GOT3 (cell line): ENCODE measurements around the gene ART4.

Experiments used
- DNase-seq: peaks from one replicate; lab custom pipeline; 2025; ENCODE audit warnings: mixed read lengths; lab: John Stamatoyannopoulos, UW

ART4 gene

DNA sequence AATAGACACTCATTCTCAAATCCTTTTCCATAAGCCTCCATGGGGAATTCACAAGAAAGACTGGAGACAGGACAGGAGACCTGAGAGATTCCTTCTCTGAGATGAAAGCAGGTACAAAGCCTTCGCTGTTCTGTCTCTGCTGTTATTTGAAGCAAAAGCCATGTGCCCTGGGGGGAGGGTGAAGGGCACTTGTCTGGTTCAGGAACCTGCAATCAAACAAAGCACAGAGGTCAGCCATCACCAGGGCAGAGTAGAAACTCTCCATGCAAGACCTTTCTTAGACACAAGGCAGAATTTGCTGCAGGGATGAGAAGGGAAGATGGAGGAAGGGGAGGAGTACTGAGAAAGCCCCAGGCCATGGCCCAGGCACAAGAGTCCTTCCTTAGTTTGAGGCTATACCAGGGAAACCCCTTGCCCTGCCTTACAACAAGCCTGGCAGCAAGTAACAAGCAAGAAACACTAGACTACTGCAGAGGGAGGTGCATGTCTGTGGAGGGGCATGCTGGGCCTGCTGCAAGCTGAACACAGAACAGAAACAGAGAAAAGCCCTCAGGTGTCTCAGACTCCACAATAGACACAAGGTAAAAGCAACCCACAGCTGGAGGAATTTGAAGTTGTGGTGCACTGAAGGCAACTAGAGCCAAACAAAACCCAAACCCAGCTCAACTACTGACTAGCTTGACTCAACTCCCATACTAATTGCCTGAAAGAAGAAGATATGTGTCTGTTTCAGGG is 7.8 kb upstream of the ART4 start:
- no peak for DNase-seq

DNA sequence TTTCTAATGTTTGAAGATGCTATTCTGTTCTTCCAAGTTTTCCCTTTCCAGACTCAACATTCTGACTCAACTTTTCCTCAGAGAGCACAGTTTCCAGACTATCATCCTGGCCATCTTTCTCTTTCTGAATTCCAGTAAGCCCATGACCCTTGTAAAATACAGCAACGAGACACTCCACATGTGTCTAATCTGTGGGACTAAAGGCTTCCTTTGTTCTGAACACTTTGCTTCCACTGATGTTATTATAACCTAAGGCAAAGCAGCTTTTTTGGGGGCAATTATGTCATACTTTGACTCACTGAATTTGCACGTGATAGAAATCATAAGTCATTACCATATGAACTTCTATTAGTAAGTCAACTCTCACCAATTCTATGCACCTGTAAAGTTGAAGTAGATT is 6.3 kb upstream of the ART4 start:
- DNase-seq, result no peak

DNA sequence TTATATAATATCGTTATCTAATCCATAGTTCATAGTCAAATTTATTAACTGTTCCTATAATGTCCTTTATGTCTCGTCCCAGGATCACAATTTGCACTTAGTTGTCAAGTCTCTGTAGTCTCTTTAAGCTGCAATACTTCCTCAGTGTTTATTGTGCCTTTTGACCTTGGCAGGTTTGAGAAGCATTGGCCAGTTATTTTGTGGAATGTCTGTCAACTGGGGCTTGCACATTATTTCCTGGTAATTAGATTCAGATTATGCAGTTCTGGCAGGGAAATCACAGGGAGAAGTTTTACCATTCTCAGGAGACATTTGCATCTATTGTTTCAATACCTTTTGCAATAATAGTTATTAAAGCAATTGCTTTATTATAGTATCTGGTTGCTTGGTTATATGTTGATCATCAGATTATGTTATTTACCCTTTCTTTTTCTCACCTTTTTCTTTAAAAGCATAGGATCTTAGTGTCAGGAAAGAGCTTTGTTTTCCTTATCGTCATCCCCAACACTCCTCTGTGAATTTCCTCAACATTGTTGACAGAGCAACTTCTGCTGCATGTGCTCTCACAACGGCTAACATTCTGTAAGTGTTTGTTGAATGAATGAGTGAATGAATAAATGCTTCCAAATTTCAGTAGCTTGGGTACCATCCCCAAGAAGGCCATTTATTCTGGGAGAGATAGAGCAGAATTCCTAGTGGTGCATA is 3.7 kb upstream of the ART4 start:
- no peak for DNase-seq

DNA sequence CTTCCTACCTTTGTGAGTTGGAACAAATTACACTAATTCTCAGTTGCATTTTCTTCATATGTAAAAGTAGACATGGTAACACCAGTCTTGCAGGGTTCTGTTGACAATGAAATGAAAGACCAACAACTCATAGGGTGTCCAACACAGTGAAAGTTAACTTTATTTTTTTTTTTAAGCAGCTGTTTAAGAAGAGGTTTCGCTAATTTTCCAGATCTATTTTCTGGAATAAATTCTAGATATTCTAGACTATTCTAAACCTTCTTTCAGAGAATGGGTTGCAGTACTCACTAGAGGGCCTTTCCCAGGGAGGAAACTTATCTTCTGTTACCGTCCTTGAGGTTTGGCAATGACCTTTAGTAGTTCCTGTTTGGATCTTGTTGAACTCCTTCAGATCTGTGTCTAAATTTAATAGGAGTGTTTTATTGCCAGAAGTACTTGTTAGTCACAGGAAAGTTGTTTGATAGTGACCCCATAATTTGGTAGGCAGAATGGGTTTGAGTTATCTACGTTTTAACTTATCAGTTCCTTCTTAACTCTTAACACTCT is 2.8 kb upstream of the ART4 start:
- no peak for DNase-seq

DNA sequence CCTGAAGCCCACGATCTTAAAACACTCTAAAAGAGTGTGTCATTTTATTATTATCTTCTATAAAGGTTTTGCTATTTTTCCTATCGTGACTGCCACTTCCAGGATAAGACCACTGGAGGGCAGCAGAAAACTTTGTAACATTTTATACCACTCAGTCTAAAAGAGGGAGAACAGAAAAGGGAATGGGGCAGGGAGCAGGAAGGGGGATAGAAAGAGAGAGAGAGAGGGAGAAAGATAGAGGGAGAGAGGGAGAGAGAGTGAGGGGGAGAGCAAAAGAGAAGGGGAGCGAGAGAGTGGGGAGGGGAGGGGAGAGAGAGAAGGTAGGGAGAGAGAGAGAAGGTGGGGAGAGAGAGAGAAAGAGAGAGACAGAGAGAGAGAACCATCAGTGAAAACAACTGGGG is 2.0 kb upstream of the ART4 start:
- no peak for DNase-seq

DNA sequence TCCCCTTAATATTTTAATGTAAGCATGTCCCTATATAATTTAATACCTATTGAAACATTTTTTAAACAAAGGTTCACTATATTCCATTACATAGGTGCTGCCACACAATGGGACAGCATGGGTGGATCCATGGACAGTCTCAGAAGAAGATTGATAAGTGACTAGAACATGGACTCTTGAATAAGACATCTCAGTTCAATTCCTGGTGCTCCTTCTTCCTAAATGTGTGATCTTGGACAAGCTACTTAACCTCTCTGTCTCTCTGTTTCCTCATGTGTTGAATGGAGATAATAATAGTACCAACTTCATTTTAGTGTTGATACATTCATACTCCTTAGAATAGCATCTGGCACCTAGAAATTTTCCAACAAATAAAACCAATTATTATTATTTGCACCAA is 1.1 kb upstream of the ART4 start:
- no peak for DNase-seq

DNA sequence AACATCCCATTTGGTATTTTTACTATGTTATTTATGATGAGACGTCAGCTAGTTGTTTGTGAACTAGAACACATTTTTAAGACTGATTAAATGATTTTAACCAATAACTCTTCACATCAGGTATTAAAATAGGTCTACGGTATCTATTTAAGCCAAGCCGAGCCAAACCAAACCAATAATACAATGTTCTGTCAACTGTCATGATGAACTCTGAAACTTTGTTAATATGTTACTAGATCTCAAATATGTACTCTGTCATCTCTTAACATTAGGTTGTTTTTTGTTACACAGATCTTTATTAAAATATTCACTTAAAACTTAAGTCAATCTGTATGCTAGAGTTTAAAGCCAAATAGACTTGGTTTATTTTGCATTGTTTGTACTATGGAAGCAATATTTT is 1.0 kb downstream of the ART4 start:
- no peak for DNase-seq

DNA sequence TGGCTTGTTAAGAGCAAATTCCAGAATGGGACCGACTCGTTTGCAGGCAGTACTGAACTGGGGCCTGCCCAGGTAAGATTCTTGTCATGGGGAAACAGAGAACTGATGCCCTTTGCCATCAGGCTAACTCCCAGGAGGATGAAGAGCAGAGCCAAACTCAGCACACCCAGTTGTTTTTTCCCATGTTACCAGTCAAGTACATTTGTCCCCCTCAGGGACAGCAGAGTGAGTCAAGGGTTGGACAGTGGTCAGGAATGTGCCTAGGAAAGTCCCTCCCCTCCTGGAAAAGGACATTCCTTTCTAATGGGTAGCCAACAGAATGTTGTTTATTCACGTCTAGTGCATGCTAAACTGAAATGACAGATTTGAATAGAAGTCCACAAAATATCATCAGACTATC is 1.6 kb downstream of the ART4 start:
- DNase-seq, result no peak

DNA sequence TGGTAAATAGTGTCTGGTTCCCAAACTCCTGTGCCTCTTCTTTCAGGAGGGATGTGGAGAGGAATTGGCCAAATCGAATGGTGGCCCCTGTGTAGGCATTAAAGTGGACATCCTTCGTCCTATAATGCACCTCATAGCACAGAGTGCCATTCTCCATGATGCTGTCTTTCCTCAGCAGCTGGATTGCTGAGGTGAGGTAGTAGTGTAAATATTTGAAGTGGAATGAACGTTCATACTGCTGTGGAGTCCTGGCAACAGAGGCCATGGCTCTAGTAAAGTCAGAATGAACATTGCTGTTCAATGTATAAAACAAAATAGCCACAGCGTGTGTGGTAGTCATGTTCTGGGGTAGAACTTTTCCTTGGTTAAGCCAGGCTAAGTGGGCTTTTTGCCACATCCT is 2.7 kb downstream of the ART4 start:
- no peak for DNase-seq

DNA sequence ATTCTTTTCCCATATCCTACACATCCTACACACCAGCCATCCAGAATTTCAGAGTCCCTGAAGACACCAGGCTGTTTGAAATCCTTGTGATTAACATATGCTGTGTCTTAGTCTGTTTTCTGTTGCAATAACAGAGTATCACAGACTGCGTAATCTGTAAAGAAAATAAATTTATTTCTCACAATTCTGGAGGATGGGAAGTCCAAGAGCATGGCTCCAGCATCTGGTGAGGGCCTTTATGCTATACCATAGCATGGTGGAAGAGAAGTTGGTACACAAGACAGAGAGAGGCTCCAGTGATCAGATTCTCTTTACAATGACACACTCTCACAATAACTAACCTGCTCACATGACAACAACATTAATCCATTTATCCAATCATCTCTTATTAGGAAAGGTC is 4.1 kb downstream of the ART4 start:
- DNase-seq, result no peak

DNA sequence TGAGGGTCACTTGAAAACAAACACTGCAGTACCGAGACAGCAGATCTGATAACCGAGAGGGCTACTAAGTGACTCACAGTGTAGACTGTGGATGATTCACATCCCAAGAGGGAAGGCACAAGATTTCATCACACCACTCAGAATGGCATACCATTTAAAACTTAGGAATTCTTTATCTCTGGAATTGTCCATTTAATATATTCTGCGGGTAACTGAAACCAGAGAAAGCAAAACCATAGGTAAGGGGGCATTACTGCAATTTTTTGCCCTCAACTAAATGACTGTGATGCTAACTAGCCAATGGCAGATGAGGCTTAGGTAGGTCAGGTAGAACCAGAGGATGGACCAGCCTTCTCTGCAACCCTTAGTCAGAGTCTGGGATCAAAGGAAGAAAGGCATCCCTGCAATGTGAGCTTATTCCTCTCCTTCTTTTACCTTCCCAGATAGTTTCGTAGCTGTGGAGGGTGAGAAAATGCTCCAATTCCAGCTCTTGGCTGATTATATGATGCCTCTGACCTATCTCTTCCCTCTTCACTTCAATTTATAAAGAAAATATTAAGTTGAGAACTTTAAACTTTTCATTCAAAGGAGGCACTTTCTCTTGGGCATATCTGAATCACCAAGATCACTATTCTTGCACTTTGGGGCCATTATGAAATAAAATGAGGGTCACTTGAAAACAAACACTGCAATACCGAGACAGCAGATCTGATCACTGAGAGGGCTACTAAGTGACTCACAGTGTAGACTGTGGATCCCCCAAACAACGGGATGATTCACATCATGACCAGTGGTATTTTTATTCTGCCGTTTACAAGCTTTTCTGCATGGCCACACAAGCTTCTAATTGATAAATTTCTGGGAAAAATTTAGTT is 6.8 kb downstream of the ART4 start:
- DNase-seq, result no peak

DNA sequence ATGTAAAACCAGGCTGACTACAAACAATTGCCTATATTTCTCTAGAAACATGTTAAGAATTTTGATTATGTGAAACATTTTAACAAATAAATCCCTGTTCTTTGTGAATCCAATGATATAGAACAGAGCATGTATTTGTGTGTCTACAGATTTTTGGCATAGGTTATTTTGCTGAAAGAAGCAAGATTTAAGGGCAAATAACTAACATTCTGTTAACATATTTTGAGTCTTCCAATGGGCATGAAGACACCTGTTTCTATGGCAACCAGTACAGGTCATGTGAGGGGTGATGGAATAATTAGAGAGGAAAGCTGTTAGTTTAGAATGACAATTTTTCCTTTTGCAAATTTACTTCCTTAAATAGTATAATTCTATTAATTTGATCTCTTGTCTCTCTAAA is 8.8 kb downstream of the ART4 start:
- no peak for DNase-seq

DNA sequence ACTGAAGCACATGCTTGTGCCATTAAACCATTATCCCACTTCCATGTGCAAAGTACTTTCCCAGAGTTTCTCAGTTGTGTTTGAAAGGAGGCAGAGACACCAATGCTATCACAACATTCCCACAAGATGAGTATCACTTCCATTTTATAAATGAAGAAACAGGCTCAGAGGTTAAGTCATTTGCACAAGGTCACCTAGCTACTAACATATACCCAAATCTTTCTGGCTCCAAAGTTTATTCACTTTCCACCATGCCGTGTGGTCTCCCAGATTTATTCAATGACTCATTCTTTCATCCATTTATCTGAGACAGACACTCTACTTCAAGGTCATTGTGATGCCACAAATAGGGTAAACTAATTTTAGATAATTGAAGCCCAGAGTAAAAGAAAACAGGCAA is 9.4 kb downstream of the ART4 start:
- DNase-seq, result no peak

DNA sequence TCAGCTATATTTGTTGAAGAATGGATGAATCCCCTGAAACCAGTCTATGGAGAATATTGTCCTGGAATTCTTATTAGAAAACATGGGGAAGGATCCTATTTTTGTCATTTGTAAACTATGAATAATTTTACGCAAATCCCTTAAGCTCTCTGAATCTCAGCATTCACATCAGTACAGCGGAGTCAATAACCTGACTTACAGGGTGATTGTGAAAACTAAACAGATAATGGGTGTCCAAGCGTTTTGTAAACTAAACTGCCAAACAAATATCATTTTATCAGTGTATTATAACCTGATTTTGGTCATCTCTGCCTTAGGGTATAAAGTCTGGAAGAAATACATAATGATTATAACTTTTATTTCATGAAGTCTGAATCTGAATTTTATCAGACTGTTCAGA is 10.0 kb downstream of the ART4 start:
- DNase-seq, result no peak

DNA sequence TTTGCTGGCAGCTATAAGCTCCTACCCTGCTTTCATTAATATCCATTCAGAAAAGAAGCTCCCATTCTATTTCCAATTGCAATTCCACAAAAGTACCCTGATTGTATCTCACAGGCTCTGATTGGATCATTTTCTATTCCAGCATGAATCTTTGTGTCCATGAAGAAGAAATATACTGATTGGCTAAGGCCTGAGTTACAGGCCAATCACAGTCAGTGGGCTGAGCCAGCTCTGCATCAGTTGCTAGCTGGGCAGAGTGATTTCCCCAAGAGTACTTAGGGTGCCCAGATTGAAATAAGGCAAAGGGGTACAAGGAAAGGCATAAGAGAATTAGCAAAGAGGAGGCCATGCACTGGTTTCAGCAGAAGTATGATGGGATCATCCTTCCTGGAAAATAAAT is 14.4 kb downstream of the ART4 start:
- DNase-seq, result no peak

DNA sequence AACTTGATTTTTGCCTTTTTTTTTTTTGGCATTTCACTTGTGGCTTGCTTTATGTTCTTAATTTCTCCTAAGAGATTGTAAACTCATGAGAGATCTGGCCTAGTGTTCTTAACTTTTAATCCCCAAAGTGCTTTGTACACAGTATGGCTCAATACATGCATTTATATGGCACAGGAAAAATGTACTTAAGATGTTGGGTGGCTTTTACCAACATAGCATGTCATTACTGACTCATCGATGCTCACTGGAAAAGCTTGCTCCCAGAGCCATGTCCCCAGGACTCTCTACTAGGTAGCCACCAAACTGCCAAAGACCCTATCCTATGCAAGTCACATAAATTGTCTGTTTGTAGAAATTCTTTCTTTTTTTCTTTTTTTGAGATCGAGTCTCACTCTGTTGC is 16.3 kb downstream of the ART4 start:
- no peak for DNase-seq

DNA sequence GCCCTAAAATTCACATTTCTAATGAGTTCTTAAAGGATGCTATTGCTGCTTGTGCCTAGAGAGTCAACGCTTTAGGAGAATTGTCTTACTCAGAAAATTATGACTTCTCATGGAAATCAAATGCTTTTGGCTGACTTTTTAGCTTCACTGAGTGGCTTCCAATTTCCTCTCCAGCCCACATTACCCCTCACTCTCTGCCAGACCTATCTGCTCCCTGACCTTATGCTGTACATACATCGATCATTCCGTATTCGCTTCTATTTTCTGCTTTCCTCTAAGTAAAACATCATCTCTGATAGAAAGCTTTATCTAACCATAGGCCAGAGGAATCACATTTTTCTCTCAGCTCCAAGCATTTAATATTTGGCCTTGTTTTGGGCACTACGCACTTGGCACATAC is 16.8 kb downstream of the ART4 start:
- DNase-seq, result no peak

DNA sequence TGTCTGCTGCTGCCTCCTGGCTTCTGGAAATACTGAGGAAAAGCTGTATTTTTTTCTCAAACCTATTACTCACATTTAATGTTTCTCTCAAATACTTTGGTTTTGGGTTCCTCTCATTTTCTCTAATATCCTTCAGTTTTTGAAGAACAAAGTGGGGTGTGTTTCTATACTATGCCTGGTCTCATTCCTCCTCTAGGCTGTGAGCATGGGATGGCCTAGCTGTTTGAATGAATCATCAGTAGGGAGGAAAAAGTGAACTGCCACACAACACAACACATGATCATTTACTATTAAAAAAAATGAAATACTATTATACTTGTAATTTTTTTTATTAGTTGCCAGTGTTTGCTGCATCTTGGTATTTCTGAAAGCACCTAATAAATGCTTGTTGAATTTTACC is 18.1 kb downstream of the ART4 start:
- DNase-seq, result no peak

DNA sequence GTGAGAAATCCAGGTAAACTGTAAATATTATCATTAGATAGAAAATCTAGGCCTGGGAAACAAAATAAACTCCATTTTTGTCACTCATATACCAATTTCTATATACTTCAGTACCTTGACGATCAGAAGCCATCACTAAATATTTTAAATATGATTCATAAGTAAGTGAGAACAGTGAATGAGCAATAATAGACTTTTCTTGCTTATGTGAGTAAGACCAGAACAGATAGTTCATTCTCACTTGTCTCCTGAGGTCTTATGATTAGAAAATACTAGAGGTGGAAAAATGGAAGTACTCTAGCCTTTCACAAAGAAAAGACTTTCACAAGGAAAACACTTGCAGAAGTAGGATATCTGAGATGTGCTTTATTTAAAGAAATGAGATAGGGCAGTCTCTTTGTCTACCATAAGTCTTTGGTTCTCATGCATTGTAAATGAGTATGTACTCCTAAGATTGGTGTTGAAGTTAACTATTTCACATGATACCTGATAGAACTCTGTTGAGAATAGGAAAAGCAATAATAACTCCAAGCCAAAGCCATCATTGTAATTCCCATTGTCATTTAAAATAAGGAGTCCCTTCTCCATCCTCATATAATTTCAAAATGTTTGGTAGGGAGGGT is 19.2 kb downstream of the ART4 start:
- no peak for DNase-seq

DNA sequence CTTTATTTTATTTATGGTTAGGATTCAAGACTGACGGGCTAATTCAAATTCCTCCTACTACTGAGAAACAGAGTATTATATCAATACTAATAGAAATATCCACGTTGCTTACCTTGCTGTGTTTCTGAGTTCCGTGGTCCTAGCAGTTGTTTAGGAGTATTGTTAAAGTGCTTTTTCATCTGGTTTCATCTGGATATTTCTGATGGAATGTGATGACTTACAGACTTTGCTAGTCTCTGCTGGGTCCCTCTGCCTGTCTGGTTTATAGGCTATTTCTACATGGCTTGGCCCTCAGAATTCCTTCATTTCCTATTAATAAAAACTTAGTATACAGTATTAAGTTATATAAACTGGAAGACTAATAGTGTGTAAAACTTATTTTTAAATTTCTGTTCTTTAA is 29.3 kb downstream of the ART4 start, which contains the start of gene SMCO3:
SMCO3 (minus strand) TSS at position 169 of the 400 bp plus-strand sequence. CDS start 7,502 bp downstream, outside the sequence.
- DNase-seq, result no peak

DNA sequence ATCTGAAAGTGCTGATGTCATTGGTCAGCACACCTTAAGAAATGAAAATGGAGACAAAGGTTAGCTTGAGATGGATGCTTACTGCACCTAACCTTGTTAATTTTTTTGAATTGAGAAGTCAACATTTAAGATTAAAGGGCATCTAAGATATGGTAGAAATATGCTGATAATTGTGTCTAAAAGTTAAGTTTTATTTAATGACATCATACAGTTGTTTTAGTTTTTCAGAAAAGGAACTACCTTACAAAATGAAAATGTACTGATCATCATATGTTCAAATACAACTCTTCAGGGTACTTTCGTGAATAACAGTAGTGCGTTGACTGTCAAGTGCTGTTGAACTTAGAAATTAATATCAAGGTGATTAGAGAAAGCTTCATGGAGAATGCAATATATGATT is 31.8 kb downstream of the ART4 start:
- DNase-seq, result no peak

DNA sequence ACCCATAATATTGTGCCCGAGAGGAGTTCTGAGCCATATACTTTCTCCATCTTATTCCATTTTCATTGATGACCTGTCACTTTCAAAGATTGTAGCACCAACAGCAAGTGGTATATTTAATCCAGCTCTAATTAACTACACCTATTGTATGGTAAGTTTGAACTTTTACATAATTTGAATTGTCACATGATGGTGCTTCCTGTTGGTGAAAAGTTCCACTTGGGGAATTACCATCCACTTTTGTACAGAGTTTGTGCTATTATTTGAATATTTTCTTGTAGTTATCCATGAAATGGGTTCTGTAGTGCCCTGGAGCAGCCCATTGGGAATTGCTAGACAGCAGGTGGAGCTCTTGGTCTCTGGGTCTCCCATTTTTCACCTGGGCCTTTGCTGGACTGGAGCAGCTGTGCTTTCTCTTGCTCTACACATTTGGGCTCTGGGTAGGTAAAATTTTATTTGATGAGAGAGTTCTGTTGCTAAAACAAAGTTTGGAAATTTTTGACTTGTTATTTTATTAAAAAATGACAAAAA is 32.3 kb downstream of the ART4 start:
- no peak for DNase-seq
